Muscle of back (tissue), 11 donors: ENCODE measurements around the gene SPINT2. TPM values are rescaled to one million over a fixed set of nuclear protein-coding genes. Genes with fewer than 3 reads are reported as not detected.
"Not testable (repeated sequence)": the region's sequence is repeated elsewhere in the genome, so short reads cannot be mapped to it uniquely, and the experiment has no call there.

Experiments used
- DNase-seq, 3 donors: peaks; one replicate each; pipeline versions ENCODE4 v3.0.0 to v3.0.0-alpha.2; 2013
- polyA plus RNA-seq, 10 donors: library from polyadenylated mRNA; unstranded; fragments of 120-200 nt; gene quantifications; one replicate each; pipeline ENCODE4 v1.2.1, GENCODE V29; 2013; ENCODE audit not compliant: insufficient read length in 10 of 10

The SPINT2 gene
- polyA plus RNA-seq, 10 donors = 1.9 to 36.3 (median 4.5) TPM

- peak; percentile 48 to 79 (median 73) for DNase-seq
These were observed 30.6 kb upstream of the SPINT2 start for GRCh38 chr19:38233740-38234251.

- DNase-seq = no peak
These were observed 29.8 kb upstream of the SPINT2 start for GRCh38 chr19:38234615-38235014.

- DNase-seq = no peak
These were observed 24.6 kb upstream of the SPINT2 start for GRCh38 chr19:38239816-38240215.

- no peak for DNase-seq
These were observed 21.1 kb upstream of the SPINT2 start for GRCh38 chr19:38243279-38243673.

GRCh38 chr19:38245826-38246498 lies 18.4 kb upstream of the SPINT2 start:
- DNase-seq = no peak

- no peak for DNase-seq
These were observed 17.2 kb upstream of the SPINT2 start for GRCh38 chr19:38247126-38247525.

GRCh38 chr19:38247734-38248268 lies 16.6 kb upstream of the SPINT2 start:
- DNase-seq = no peak

- no peak for DNase-seq
These were observed 16.0 kb upstream of the SPINT2 start for GRCh38 chr19:38248421-38248820.

GRCh38 chr19:38250428-38250820 lies 13.9 kb upstream of the SPINT2 start:
- no peak for DNase-seq

GRCh38 chr19:38250821-38251563 lies 13.4 kb upstream of the SPINT2 start:
- peak; percentile 40 to 92 (median 72) for DNase-seq

GRCh38 chr19:38251564-38252051 lies 12.8 kb upstream of the SPINT2 start:
- DNase-seq = peak; percentile 40 to 89 (median 59)

GRCh38 chr19:38252385-38252784 lies 12.0 kb upstream of the SPINT2 start:
- DNase-seq = no peak

GRCh38 chr19:38252941-38253691 lies 11.3 kb upstream of the SPINT2 start:
- peak in 1 of 3 donors; percentile 73 for DNase-seq

GRCh38 chr19:38253788-38254187 lies 10.6 kb upstream of the SPINT2 start:
- DNase-seq = no peak

GRCh38 chr19:38255383-38256014 lies 8.9 kb upstream of the SPINT2 start:
- DNase-seq = peak in 1 of 3 donors; percentile 69

GRCh38 chr19:38261942-38262341 lies 2.4 kb upstream of the SPINT2 start:
- DNase-seq = not testable (repeated sequence)

- DNase-seq = no peak
These were observed 1.6 kb upstream of the SPINT2 start for GRCh38 chr19:38262585-38263268.

- peak in 2 of 3 donors; percentile 53 to 57 for DNase-seq
These were observed 486 bp upstream of the SPINT2 start for GRCh38 chr19:38263689-38264485.

GRCh38 chr19:38265213-38265861 lies 964 bp downstream of the SPINT2 start:
- no peak for DNase-seq
